ENCODE measurements around the gene GJA3. TPM values are rescaled to one million over a fixed set of nuclear protein-coding genes. Genes with fewer than 3 reads are reported as not detected.

GJA3 gene
- total RNA-seq, 1 experiment from 2014 or later: 0.15 TPM

DNA sequence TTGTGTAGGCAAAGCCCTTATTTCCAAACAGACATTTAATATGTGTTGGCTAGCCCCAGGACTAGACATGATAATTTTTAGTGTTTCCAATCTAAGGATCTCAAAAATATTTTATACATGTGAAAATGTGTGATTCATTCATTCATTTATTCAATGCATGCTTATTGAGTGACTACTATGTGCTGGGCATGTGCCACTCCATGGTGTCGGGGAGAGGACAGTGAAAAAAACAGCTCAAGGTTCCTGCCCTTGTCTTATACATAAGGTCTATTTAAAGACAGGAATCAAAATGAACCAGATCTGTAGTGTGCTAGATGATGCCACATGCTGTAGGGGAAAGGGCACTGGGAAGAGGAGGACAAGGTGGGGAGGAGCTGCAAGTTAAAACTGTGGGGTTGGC, 36.5 kb downstream of the GJA3 start:
- no peak overlapping the region for H3K4me3 ChIP-seq
- BruUV-seq (replicated peaks): no TSS peak
- peaks cover 29% of the 10 kb centered on the region for H3K4me1 ChIP-seq (replicated peaks; ENCODE audit: insufficient read depth)
- no peaks in the 10 kb centered on the region for H3K27me3 ChIP-seq (ENCODE audit: insufficient read depth, low read depth)
- H3K9me3 ChIP-seq (ENCODE audit: insufficient read depth, low read depth): no peaks in the 10 kb centered on the region
- no peak for DNase-seq
- ChIA-PET POLR2A (ENCODE audit: unreplicated experiment) (no interaction called here), CTCF (no interaction called here)
- H4K20me1 ChIP-seq (ENCODE audit: insufficient read depth): no peaks in the 10 kb centered on the region
- peaks cover 28% of the 10 kb centered on the region for H3F3A ChIP-seq (ENCODE audit: insufficient read depth, low read depth)
- intact Hi-C loops (cut with micrococcal nuclease; ENCODE audit: unreplicated experiment): loop anchor here (10.0 kb wide), 1 partner anchor 520 kb away; no protein-coding TSS in a partner anchor
- no peaks in the 10 kb centered on the region for H3K36me3 ChIP-seq (ENCODE audit: low read depth)
- TF ChIP-seq CTCF (conservative IDR thresholded peaks at IDR 0.05) (no peak), EZH2 (IDR thresholded peaks at IDR 0.05; ENCODE audit: low read depth) (no peak)
- no peaks in the 10 kb centered on the region for H3K9me2 ChIP-seq (ENCODE audit: insufficient read depth)
- no peaks in the 10 kb centered on the region for H3K79me2 ChIP-seq (ENCODE audit: low read depth)
- H2AFZ ChIP-seq: no peak overlapping the region
- H3K4me2 ChIP-seq: no peak overlapping the region
- no peak overlapping the region for H3K27ac ChIP-seq

- BruUV-seq (replicated peaks): TSS peak; percentile 77
- Histone ChIP-seq H3K9me3 (ENCODE audit: insufficient read depth, low read depth) (no peaks in the 10 kb centered on the region), H3K4me1 (replicated peaks; ENCODE audit: insufficient read depth) (peaks cover 25% of the 10 kb centered on the region), H3K36me3 (ENCODE audit: low read depth) (no peaks in the 10 kb centered on the region), H4K20me1 (ENCODE audit: insufficient read depth) (no peaks in the 10 kb centered on the region), H3K27me3 (ENCODE audit: insufficient read depth, low read depth) (no peaks in the 10 kb centered on the region), H3K4me3 (peak overlapping the region; percentile 65), H2AFZ (peak overlapping the region; percentile 91), H3K4me2 (peak overlapping the region; percentile 80), H3K9me2 (ENCODE audit: insufficient read depth) (no peaks in the 10 kb centered on the region), H3F3A (ENCODE audit: insufficient read depth, low read depth) (peaks cover 24% of the 10 kb centered on the region), H3K27ac (peak overlapping the region; percentile 89), H3K79me2 (ENCODE audit: low read depth) (no peaks in the 10 kb centered on the region)
- POLR2A ChIA-PET (ENCODE audit: unreplicated experiment): interaction anchor here (0.6 kb wide), 2 partner anchors 133 to 775 kb away, joined by 3 to 9 read pairs; no protein-coding TSS in a partner anchor
- no peak for TF ChIP-seq CTCF (conservative IDR thresholded peaks at IDR 0.05)
- no peak for TF ChIP-seq EZH2 (IDR thresholded peaks at IDR 0.05; ENCODE audit: low read depth)
- CTCF ChIA-PET: no interaction called here
- intact Hi-C loops (cut with micrococcal nuclease; ENCODE audit: unreplicated experiment): loop anchor here (10.0 kb wide), 1 partner anchor 516 kb away; no protein-coding TSS in a partner anchor
- DNase-seq: peak; percentile 30 to 78
These were observed 39.7 kb downstream of the GJA3 start for GRCh38 chr13:20121159-20121525.

DNA sequence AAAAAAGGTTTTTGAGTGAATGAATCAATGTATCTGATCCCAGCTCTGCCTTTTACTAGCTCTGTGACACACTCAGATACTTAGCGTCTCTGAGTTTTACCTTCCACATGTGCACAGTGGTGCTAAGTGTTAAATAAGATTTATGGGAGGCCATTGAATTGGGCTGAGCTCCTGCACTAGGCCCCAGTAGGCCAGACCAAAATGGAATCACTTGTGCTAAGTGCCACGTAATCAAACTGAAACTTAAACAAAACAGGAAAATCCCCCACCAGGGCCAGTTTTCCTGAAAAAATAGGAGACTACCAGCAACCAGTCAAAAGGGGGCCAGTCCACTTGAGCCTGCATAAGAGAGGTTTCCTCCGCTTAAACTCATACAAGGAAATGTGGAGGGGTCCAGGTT, 40.9 kb downstream of the GJA3 start:
- peak overlapping the region; percentile 65 for H3K4me3 ChIP-seq
- no peaks in the 10 kb centered on the region for H3K27me3 ChIP-seq (ENCODE audit: insufficient read depth, low read depth)
- BruUV-seq (replicated peaks): TSS peak; percentile 94
- H3K4me2 ChIP-seq: peak overlapping the region; percentile 80
- peaks cover 24% of the 10 kb centered on the region for H3F3A ChIP-seq (ENCODE audit: insufficient read depth, low read depth)
- TF ChIP-seq EZH2 (IDR thresholded peaks at IDR 0.05; ENCODE audit: low read depth) (no peak), CTCF (conservative IDR thresholded peaks at IDR 0.05) (no peak)
- no peaks in the 10 kb centered on the region for H3K36me3 ChIP-seq (ENCODE audit: low read depth)
- H3K9me2 ChIP-seq (ENCODE audit: insufficient read depth): no peaks in the 10 kb centered on the region
- H4K20me1 ChIP-seq (ENCODE audit: insufficient read depth): no peaks in the 10 kb centered on the region
- peak overlapping the region; percentile 91 for H2AFZ ChIP-seq
- peak overlapping the region; percentile 89 for H3K27ac ChIP-seq
- no peaks in the 10 kb centered on the region for H3K9me3 ChIP-seq (ENCODE audit: insufficient read depth, low read depth)
- intact Hi-C loops (cut with micrococcal nuclease; ENCODE audit: unreplicated experiment): loop anchor here (10.0 kb wide), 1 partner anchor 515 kb away; no protein-coding TSS in a partner anchor
- DNase-seq: no peak
- ChIA-PET CTCF (no interaction called here), POLR2A (ENCODE audit: unreplicated experiment) (no interaction called here)
- no peaks in the 10 kb centered on the region for H3K79me2 ChIP-seq (ENCODE audit: low read depth)
- peaks cover 25% of the 10 kb centered on the region for H3K4me1 ChIP-seq (replicated peaks; ENCODE audit: insufficient read depth)

All from PC-9 (cell line).